H1 (cell line): ENCODE measurements around the gene TDRD6. TPM values are rescaled to one million over a fixed set of nuclear protein-coding genes. Genes with fewer than 3 reads are reported as not detected.

ENCODE experiments used
- NANOG ChIP-seq: IDR thresholded peaks from 2 replicates; pipeline ENCODE4 v1.6.1; 2011; ENCODE audit warnings: low read length, low read depth, mild to moderate bottlenecking, inconsistent platforms; ENCODE audit not compliant: insufficient read depth, poor library complexity, severe bottlenecking
- TAF1 ChIP-seq: IDR thresholded peaks from 2 replicates; pipeline ENCODE4 v1.6.1; 2011; ENCODE audit warnings: mild to moderate bottlenecking, low read depth, low read length
- ZNF274 ChIP-seq: IDR thresholded peaks from 2 replicates; pipeline ENCODE4 v1.7.0; 2012; ENCODE audit warnings: low read length, borderline replicate concordance; ENCODE audit errors: extremely low read depth
- polyA plus RNA-seq, 7 experiments: library from polyadenylated mRNA; depleted of rRNA in 3 of 7; stranded (reverse) in 5 of 7; unstranded in 2 of 7; fragments of >200 nt in 5 of 7; fragments of 200-250 nt in 2 of 7; gene quantifications; 1 replicate in 5 of 7; 2 replicates in 1 of 7; 4 replicates in 1 of 7; pipeline versions ENCODE4 v1.2.1 to v1.2.3, GENCODE V29; 2011 to 2013; ENCODE audit warnings: missing spikeins in 2 of 7, mixed read lengths in 2 of 7
- total RNA-seq: library from RNA; stranded (reverse); fragmentation: NEBNext Ultra II Directional; extraction: Animal tissue kit (Norgen Biotek cat#: 25700); gene quantifications from 2 replicates; pipeline ENCODE4 v1.2.1, GENCODE V29; 2021

TDRD6 gene
- total and polyA plus RNA-seq, 2 of the 8 experiments (the other 6 are each of a cell fraction or from before 2014, with no cell fraction given) = 0.06 to 0.19 TPM

DNA sequence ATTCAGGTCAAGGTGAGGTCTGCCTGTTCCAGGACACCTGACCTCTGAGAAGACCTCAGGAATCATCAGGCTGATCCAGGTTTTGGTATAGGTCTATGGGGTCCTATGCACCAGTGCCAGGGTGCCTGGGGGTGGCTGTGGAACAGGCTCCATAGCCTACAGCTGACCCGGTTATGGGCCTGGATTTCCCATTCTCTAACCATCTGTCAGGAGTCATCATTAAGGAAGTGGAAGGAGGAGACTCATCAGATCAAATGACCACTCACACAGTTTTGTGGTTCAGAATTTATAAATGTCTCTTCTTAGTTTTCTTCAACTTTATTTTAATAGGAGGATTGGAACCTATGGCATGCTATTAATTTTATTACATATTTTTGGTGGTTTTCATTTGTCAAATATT is 32.7 kb downstream of the TDRD6 start (continued):
- TF ChIP-seq NANOG (no peak), ZNF274 (no peak), TAF1 (no peak)
